Heart right ventricle (tissue), 16 donors: ENCODE measurements around the gene PACS1. TPM values are rescaled to one million over a fixed set of nuclear protein-coding genes. Genes with fewer than 3 reads are reported as not detected.

Experiments used
- ATAC-seq, 8 donors: fragments of 200-7000 bp; cut with Tn5 transposase; one replicate each; pipeline ENCODE4 v1.9.1; 2020; ENCODE audit warnings: mild to moderate bottlenecking in 8 of 8, moderate library complexity in 8 of 8, moderate number of reproducible peaks in 1 of 8
- DNase-seq, 2 donors: peaks; one replicate each; pipeline ENCODE4 v3.0.0-alpha.2; 2020
- H3K27ac ChIP-seq, 10 donors: fragments of 200-600 bp; sonication (generic) in 2 of 10; one replicate each; pipeline versions ENCODE4 v1.5.0 to v1.8.0; 2020 to 2022; ENCODE audit warnings: mild to moderate bottlenecking in 3 of 10
- H3K27me3 ChIP-seq, 7 donors: fragments of 200-600 bp; one replicate each; pipeline ENCODE4 v1.8.0; 2021 to 2022; ENCODE audit warnings: mild to moderate bottlenecking in 2 of 7
- H3K36me3 ChIP-seq, 9 donors: fragments of 200-600 bp; sonication (generic) in 1 of 9; one replicate each; pipeline versions ENCODE4 v1.5.0 to v1.8.0; 2020 to 2022; ENCODE audit warnings: mild to moderate bottlenecking in 2 of 9
- H3K4me1 ChIP-seq, 9 donors: fragments of 200-600 bp; sonication (generic) in 1 of 9; one replicate each; pipeline versions ENCODE4 v1.5.0 to v1.8.0; 2020 to 2022; ENCODE audit warnings: mild to moderate bottlenecking in 4 of 9
- H3K4me3 ChIP-seq, 10 donors: fragments of 200-600 bp; sonication (generic) in 2 of 10; one replicate each; pipeline versions ENCODE4 v1.5.0 to v1.8.0; 2020 to 2022; ENCODE audit warnings: mild to moderate bottlenecking in 7 of 10, moderate library complexity in 2 of 10
- H3K9me3 ChIP-seq, 11 donors: fragments of 200-600 bp in 10 of 11; sonication (generic) in 2 of 11; one replicate each; pipeline versions ENCODE4 v1.5.0 to v1.8.0; 2013 to 2022; ENCODE audit warnings: mild to moderate bottlenecking in 2 of 11, control low read depth in 1 of 11, moderate library complexity in 1 of 11
- CTCF ChIP-seq, 9 donors: fragments of 200-600 bp; sonication (generic) in 2 of 9; IDR thresholded peaks; one replicate each; pipeline versions ENCODE4 v1.5.0 to v1.8.0; 2021 to 2022; ENCODE audit warnings: antibody characterized with exemption in 9 of 9, mild to moderate bottlenecking in 5 of 9, moderate library complexity in 1 of 9
- WGBS, 2 donors: extraction: QIAGEN DNeasy Blood & Tissue Kit; methylation state at CpG; one replicate each; pipeline ENCODE4 v1.1.7; 2013; ENCODE audit warnings: inconsistent platforms in 1 of 2; 5-methylcytosine and 5-hydroxymethylcytosine counted together
- intact Hi-C, 10 donors: fragments of 100-400 bp; cut with DNase I; formaldehyde crosslinking; loops; one replicate each; pipeline versions ENCODE4 v1.11.1 to v1.14.2; 2022
- polyA plus RNA-seq, 2 donors: library from polyadenylated mRNA; stranded (reverse); fragments of 200-250 nt; gene quantifications; one replicate each; pipeline ENCODE4 v1.2.3, GENCODE V29; 2013
- total RNA-seq, 10 donors: library from RNA; stranded (reverse); fragmentation: NEBNext Ultra II Directional in 3 of 10; extraction: Animal tissue kit (Norgen Biotek cat#: 25700) in 3 of 10; gene quantifications; one replicate each; pipeline versions ENCODE4 v1.2.1 to v1.2.4, GENCODE V29; 2021 to 2023
- donor health status: Arrhythmogenic right ventricular cardiomyopathy.
- donor health status: ischemic (EF 13 %, LVEDD 7.1; RV severe dilation, severe dysfunction).
- donor health status: healthy with polysubstance abuse.
- donor health status: DM: no; HTN: yes; CAD: no.
- donor health status: DM: no; HTN: no; CAD: no.
- donor health status: ischemic (EF 25% LVEDD 6.9; RV normal size, moderate dysfunction).
- donor health status: ischemic (EF 25% LVEDD 5.7; RV mildly dilated, moderate dysfunction).
- donor health status: healthy.
- donor health status: DM: yes; HTN: yes; CAD: no.
- donor health status: Ischemic cardiomyopathy.
- donor health status: ischemic (EF 35%, LVEDD 5.7; RV mildly dilated, moderate dysfunction).
- donor health status: nonischemic (EF 11% LVEDD 7.7; RV severe dilation, severe dysfunction).
- donor health status: DM: yes; HTN: yes; CAD: no.
- donor health status: PGD.
- donor health status: ischemic (EF 29% LVEDD 5.4; RV normal size, mild dysfunction).
- donor health status: nonischemic (EF 23%, LVEDD 6.1; RV moderate dilation, normal function).

The PACS1 gene
- total and polyA plus RNA-seq, 12 donors = 24.1 to 121 (median 69.7) TPM

- H3K27ac ChIP-seq = no peak overlapping the region
- peaks cover 5 to 52% (median 28%) of the 10 kb centered on the region in 9 donors for H3K4me1 ChIP-seq
- intact Hi-C loops = loop anchor here in 7 of 10 donors (1.0 to 10.0 kb wide), 4 partner anchors 57 to 60 kb away; no protein-coding TSS in a partner anchor
- 28 to 32% methylated on average over 20 of the region's 20 CpGs for WGBS, 2 donors
- DNase-seq = no peak
- H3K36me3 ChIP-seq = peaks cover 0 to 15% (median 0%) of the 10 kb centered on the region in 9 donors
- H3K4me3 ChIP-seq = no peak overlapping the region
- ATAC-seq = peak in 1 of 8 donors; percentile 0
- H3K9me3 ChIP-seq = no peaks in the 10 kb centered on the region
- H3K27me3 ChIP-seq = peaks cover 0 to 6% (median 0%) of the 10 kb centered on the region in 7 donors
- no peak for TF ChIP-seq CTCF (IDR thresholded peaks at IDR 0.05)
Observed at GRCh38 chr11:66281776-66282467, 211.8 kb downstream of the PACS1 start.

- WGBS, 2 donors = 15% methylated on average over 30 to 35 of the region's 35 CpGs
- ATAC-seq (peak; percentile 80 to 94 (median 88)), DNase-seq (peak; percentile 96 to 98)
- Histone ChIP-seq H3K36me3 (peaks cover 0 to 15% (median 0%) of the 10 kb centered on the region in 9 donors), H3K27me3 (peaks cover 0 to 6% (median 0%) of the 10 kb centered on the region in 7 donors), H3K27ac (peak overlapping the region in 2 of 10 donors; percentile 0 to 21), H3K4me3 (no peak overlapping the region), H3K9me3 (no peaks in the 10 kb centered on the region), H3K4me1 (peaks cover 5 to 56% (median 28%) of the 10 kb centered on the region in 9 donors)
- peak; percentile 83 to 99 (median 99) for TF ChIP-seq CTCF (IDR thresholded peaks at IDR 0.05)
- intact Hi-C loops = loop anchor here in 7 of 10 donors (1.0 to 10.0 kb wide), 4 partner anchors 58 to 60 kb away; no protein-coding TSS in a partner anchor
Observed at GRCh38 chr11:66282468-66283455, 212.7 kb downstream of the PACS1 start.

GRCh38 chr11:66283461-66284105, 213.5 kb downstream of the PACS1 start:
- DNase-seq = no peak
- peaks cover 8 to 59% (median 31%) of the 10 kb centered on the region in 9 donors for H3K4me1 ChIP-seq

More at GRCh38 chr11:66283461-66284105, 213.5 kb downstream of the PACS1 start:
- no peak overlapping the region for H3K27ac ChIP-seq
- peaks cover 0 to 15% (median 0%) of the 10 kb centered on the region in 9 donors for H3K36me3 ChIP-seq
- peaks cover 0 to 6% (median 0%) of the 10 kb centered on the region in 7 donors for H3K27me3 ChIP-seq
- intact Hi-C loops = loop anchor here in 6 of 10 donors (2.0 to 10.0 kb wide), 3 partner anchors 59 to 61 kb away; no protein-coding TSS in a partner anchor
- no peak overlapping the region for H3K4me3 ChIP-seq
- TF ChIP-seq CTCF (IDR thresholded peaks at IDR 0.05) = peak in 1 of 9 donors; percentile 9
- no peaks in the 10 kb centered on the region for H3K9me3 ChIP-seq
- no peak for ATAC-seq
- WGBS, 2 donors = 73 to 89% methylated on average over 14 of the region's 14 CpGs
